ENCODE results near the gene SETD6. TPM values are rescaled to one million over a fixed set of nuclear protein-coding genes. Genes with fewer than 3 reads are reported as not detected.

Gene SETD6
- total and polyA plus RNA-seq, 2 experiments from 2014 or later: 39.7 to 54.0 TPM

- no peak for TF ChIP-seq REST (IDR thresholded peaks at IDR 0.05; ENCODE audit: unreplicated experiment)
- TF ChIP-seq ZNF331 (CRISPR knock-in tag; IDR thresholded peaks at IDR 0.05; ENCODE audit: low read depth): no peak
These were observed 18.6 kb downstream of the SETD6 start (continued) for GRCh38 chr16:58533751-58534470.

GRCh38 chr16:58535100-58535499, 19.8 kb downstream of the SETD6 start:
- ATAC-seq: no peak
- Mint-ChIP-seq H3K9me3 (no peaks in the 10 kb centered on the region), H3K27me3 (ENCODE audit: insufficient read depth, low read depth, poor library complexity) (peaks cover 1% of the 10 kb centered on the region), H3K4me1 (no peaks in the 10 kb centered on the region), H3K4me3 (no peak overlapping the region), H3K36me3 (ENCODE audit: low read depth) (peaks cover 98% of the 10 kb centered on the region), H3K27ac (no peak overlapping the region)
- Histone ChIP-seq H3K4me2 (no peak overlapping the region), H3K27ac (ENCODE audit: low read depth) (no peak overlapping the region), H3K4me1 (ENCODE audit: insufficient read depth) (no peaks in the 10 kb centered on the region), H4K20me1 (replicated peaks; ENCODE audit: insufficient read depth) (peaks cover 29% of the 10 kb centered on the region), H3F3A (replicated peaks; ENCODE audit: low read depth) (peaks cover 3% of the 10 kb centered on the region; the same call in 1 of the 2 replicates), H3K27me3 (ENCODE audit: insufficient read depth) (no peaks in the 10 kb centered on the region), H3K36me3 (ENCODE audit: insufficient read depth) (peaks cover 92% of the 10 kb centered on the region), H2AFZ (no peak overlapping the region), H3K9me2 (ENCODE audit: insufficient read depth) (no peaks in the 10 kb centered on the region), H3K4me3 (no peak overlapping the region), H3K79me2 (replicated peaks; ENCODE audit: insufficient read depth) (0 out of 2 replicates have a peak, but pooled peaks cover 5% of the 10 kb centered on the region)
- DNase-seq (ENCODE audit: low spot score): no peak
- TF ChIP-seq EZH2phosphoT487 (IDR thresholded peaks at IDR 0.05; ENCODE audit: unreplicated experiment): no peak
- TF ChIP-seq EZH2 (IDR thresholded peaks at IDR 0.05; ENCODE audit: low read depth, unreplicated experiment): no peak
- no peak for TF ChIP-seq ETS1 (IDR thresholded peaks at IDR 0.05)
- TF ChIP-seq ZNF462 (CRISPR knock-in tag; IDR thresholded peaks at IDR 0.05): no peak
- no peak for TF ChIP-seq ZNF114 (CRISPR knock-in tag; IDR thresholded peaks at IDR 0.05)
- no peak for TF ChIP-seq JUNB (IDR thresholded peaks at IDR 0.05; ENCODE audit: unreplicated experiment)
- TF ChIP-seq REST (IDR thresholded peaks at IDR 0.05; ENCODE audit: unreplicated experiment): no peak

All from GM23338 (cell line).